Fibroblast of mammary gland (primary cell): ENCODE results near the gene ELANE.

Source experiments
- DNase-seq: peaks from one replicate; pipeline ENCODE4 v3.0.0-alpha.2; 2010; ENCODE audit warnings: low read depth
- H3K4me3 ChIP-seq: 2 replicates; pipeline ENCODE4 v1.5.1; 2011; ENCODE audit warnings: low read depth, mild to moderate bottlenecking, low read length, moderate library complexity; ENCODE audit not compliant: control insufficient read depth
- TF ChIP-seq, protein P1 (sequence below): conservative IDR thresholded peaks from 2 replicates; pipeline ENCODE4 v1.5.1; 2011; ENCODE audit warnings: low read depth, low read length, inconsistent platforms; ENCODE audit not compliant: control insufficient read depth, insufficient read depth

Gene ELANE

DNA sequence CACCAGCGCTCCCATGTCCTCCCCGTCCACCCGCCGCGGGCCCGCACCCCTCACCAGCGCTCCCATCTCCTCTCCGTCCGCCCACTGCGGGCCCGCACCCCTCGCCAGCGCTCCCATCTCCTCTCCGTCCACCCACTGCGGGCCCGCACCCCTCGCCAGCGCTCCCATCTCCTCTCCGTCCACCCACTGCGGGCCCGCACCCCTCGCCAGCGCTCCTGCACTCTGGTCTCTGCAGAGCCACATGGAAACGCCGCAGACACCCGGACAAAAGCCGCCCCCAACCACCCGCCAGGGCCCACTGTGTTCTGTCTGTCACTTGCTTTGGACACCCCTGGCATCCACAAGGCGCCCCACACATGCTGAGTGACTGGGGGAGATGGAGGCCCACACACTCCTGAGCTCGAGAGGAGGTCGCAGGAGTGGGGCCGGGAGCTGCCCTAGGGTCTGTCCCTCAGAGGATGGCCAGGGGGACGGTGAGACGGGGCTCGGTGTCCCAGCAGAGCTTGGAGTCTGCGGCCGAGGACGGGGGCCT lies 14.7 kb downstream of the ELANE start:
- DNase-seq, result no peak

GRCh38 chr19:867301-867793 lies 15.2 kb downstream of the ELANE start:
- no peak for DNase-seq
- TF ChIP-seq, protein P1, sequence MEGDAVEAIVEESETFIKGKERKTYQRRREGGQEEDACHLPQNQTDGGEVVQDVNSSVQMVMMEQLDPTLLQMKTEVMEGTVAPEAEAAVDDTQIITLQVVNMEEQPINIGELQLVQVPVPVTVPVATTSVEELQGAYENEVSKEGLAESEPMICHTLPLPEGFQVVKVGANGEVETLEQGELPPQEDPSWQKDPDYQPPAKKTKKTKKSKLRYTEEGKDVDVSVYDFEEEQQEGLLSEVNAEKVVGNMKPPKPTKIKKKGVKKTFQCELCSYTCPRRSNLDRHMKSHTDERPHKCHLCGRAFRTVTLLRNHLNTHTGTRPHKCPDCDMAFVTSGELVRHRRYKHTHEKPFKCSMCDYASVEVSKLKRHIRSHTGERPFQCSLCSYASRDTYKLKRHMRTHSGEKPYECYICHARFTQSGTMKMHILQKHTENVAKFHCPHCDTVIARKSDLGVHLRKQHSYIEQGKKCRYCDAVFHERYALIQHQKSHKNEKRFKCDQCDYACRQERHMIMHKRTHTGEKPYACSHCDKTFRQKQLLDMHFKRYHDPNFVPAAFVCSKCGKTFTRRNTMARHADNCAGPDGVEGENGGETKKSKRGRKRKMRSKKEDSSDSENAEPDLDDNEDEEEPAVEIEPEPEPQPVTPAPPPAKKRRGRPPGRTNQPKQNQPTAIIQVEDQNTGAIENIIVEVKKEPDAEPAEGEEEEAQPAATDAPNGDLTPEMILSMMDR, result no peak
- H3K4me3 ChIP-seq, result no peak overlapping the region

More for the DNA sequence above, 14.7 kb downstream of the ELANE start:
- no peak overlapping the region for H3K4me3 ChIP-seq
- TF ChIP-seq, protein P1, result no peak

GRCh38 chr19:867855-868457 lies 15.9 kb downstream of the ELANE start:
- no peak overlapping the region for H3K4me3 ChIP-seq
- DNase-seq, result no peak
- TF ChIP-seq, protein P1, result no peak

DNA sequence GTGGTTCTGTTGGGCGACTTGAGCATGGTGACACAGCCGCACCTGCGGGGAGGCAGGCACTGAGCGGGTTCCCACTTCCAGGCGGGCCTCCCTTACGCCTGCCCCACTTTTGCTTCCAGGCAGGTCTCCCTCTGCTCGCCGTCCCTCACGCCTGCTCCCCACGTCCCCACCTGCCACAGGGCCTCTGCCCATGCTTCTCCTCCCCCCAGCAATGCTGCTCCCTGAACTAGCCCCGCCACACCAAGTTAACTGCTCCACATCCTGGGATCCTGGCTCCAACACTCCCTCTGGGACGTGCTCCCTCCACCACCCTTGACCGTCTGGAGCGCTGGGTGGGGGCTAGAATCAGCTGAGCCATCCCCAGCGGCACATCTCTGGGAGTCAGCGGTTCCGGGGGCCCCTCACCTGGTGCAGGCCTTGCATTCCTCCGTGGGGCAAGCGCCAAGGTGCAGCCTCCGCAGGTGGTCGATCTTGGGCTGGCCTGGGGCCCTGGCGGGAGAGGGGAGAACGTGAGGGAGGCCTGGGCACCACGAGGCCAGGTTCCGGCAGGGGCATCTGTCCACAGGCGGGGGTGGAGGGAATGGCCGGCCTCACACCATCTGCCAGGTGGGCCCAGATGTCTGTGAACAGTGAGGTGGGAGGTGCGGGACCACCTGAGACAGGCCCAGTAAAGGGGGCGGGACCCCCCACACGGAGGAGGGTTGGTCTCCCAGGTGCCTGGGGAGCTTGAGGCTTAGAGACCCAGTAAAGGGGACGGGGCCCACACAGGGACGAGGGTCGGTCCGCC lies 16.5 kb downstream of the ELANE start:
- no peak for DNase-seq
- TF ChIP-seq, protein P1, result no peak
- no peak overlapping the region for H3K4me3 ChIP-seq

GRCh38 chr19:869245-870177 lies 17.4 kb downstream of the ELANE start:
- H3K4me3 ChIP-seq, result no peak overlapping the region
- DNase-seq, result peak; percentile 96
- TF ChIP-seq, protein P1, result no peak

GRCh38 chr19:870314-870713 lies 18.2 kb downstream of the ELANE start:
- TF ChIP-seq, protein P1, result no peak

More at GRCh38 chr19:870314-870713, 18.2 kb downstream of the ELANE start:
- no peak for DNase-seq
- H3K4me3 ChIP-seq, result no peak overlapping the region
